Activated CD8-positive, alpha-beta T cell treated with anti-CD3 and anti-CD28 coated beads for 36 hours (primary cell): Measurements from ENCODE around the gene CCDC116. TPM values are rescaled to one million over a fixed set of nuclear protein-coding genes. Genes with fewer than 3 reads are reported as not detected.
"Not testable (repeated sequence)": the region's sequence is repeated elsewhere in the genome, so short reads cannot be mapped to it uniquely, and the experiment has no call there.

Experiments used
- ATAC-seq: fragments of 200-7000 bp; cut with Tn5 transposase; one replicate; pipeline ENCODE4 v1.10.0; 2021; ENCODE audit warnings: mild to moderate bottlenecking, moderate library complexity
- CTCF ChIA-PET: fragments of 350-600 bp; sonication (Branson Sonifier 250); formaldehyde crosslinking; loops from one replicate; lab custom pipeline; 2021; ENCODE audit warnings: antibody characterized with exemption; lab: Charles Lee
- POLR2A ChIA-PET: fragments of 350-600 bp; sonication (Branson Sonifier 250); formaldehyde crosslinking; loops from one replicate; lab custom pipeline; 2021; ENCODE audit warnings: antibody characterized with exemption; lab: Charles Lee
- DNase-seq: peaks from one replicate; pipeline ENCODE4 v3.0.0-alpha.2; 2020
- H3K27ac Mint-ChIP-seq: one replicate; pipeline ENCODE4 v1.8.0; 2021; ENCODE audit warnings: mild to moderate bottlenecking, mixed read lengths
- H3K27me3 Mint-ChIP-seq: one replicate; pipeline ENCODE4 v1.8.0; 2021; ENCODE audit warnings: mixed read lengths
- H3K36me3 Mint-ChIP-seq: one replicate; pipeline ENCODE4 v1.8.0; 2021; ENCODE audit warnings: low read depth, mixed read lengths
- H3K4me1 Mint-ChIP-seq: one replicate; pipeline ENCODE4 v1.8.0; 2021; ENCODE audit warnings: low read depth, mixed read lengths
- H3K4me3 Mint-ChIP-seq: one replicate; pipeline ENCODE4 v1.8.0; 2021; ENCODE audit warnings: mild to moderate bottlenecking, moderate library complexity, mixed read lengths
- H3K9me3 Mint-ChIP-seq: one replicate; pipeline ENCODE4 v1.8.0; 2021; ENCODE audit warnings: mixed read lengths
- intact Hi-C: fragments of 100-400 bp; cut with micrococcal nuclease; formaldehyde crosslinking; loops from one replicate; pipeline ENCODE4 v1.10.0; 2022
- total RNA-seq, 2 experiments: library from RNA; stranded (reverse); gene quantifications; one replicate each; pipeline ENCODE4 v1.2.3, GENCODE V29; 2021
- TF ChIP-seq, protein P1 (sequence below): fragments of 200-600 bp; IDR thresholded peaks from one replicate; pipeline ENCODE4 v1.8.0; 2022; ENCODE audit warnings: antibody characterized with exemption, mild to moderate bottlenecking

Gene CCDC116
- total RNA-seq, 2 experiments from 2014 or later, result 0.45 TPM; not detected in 1

DNA sequence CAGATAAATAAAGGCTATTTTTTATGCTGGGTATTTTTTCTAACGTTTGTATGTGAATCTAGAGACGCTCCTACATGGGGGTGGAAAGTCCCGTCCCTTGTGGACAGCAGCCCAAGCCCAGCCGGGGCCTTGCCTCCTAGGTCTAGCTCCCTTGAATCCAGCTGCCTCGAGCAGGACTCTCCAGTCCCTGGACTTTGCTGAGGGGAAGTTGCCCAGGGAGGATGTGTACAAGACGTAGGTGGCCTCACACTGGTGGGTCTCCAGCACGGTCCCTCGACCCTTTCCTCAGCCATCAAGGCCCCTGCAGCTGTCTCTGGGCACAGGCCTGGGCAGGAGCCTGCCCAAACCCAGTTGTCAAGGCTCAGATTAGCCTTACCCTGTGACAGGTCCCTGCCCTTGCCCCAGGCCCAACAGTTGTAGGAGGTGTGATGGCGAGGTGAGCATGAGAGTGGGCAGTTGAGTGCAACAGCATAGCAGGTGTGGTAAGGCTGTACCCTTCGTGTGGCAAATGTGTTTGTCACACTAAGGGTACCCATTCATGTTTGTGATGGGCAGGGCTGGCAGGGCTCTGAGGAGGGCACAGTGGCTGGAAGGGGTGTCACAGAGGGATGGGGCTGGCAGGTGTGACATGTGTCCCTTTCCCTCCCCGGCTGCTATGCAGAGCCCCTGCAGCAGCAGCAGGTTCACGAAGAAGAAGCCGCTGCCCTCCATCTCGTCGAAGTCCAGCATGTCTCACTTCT, 3.4 kb downstream of the CCDC116 start:
- intact Hi-C loops, result no loop called here
- DNase-seq (no peak), ATAC-seq (no peak)
- TF ChIP-seq, protein P1, sequence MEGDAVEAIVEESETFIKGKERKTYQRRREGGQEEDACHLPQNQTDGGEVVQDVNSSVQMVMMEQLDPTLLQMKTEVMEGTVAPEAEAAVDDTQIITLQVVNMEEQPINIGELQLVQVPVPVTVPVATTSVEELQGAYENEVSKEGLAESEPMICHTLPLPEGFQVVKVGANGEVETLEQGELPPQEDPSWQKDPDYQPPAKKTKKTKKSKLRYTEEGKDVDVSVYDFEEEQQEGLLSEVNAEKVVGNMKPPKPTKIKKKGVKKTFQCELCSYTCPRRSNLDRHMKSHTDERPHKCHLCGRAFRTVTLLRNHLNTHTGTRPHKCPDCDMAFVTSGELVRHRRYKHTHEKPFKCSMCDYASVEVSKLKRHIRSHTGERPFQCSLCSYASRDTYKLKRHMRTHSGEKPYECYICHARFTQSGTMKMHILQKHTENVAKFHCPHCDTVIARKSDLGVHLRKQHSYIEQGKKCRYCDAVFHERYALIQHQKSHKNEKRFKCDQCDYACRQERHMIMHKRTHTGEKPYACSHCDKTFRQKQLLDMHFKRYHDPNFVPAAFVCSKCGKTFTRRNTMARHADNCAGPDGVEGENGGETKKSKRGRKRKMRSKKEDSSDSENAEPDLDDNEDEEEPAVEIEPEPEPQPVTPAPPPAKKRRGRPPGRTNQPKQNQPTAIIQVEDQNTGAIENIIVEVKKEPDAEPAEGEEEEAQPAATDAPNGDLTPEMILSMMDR, result no peak
- H3K27ac Mint-ChIP-seq, result no peak overlapping the region
- H3K9me3 Mint-ChIP-seq, result no peaks in the 10 kb centered on the region
- no peaks in the 10 kb centered on the region for H3K36me3 Mint-ChIP-seq
- H3K27me3 Mint-ChIP-seq, result no peaks in the 10 kb centered on the region
- ChIA-PET CTCF (interaction anchor here (0.9 to 1.2 kb wide), 2 partner anchors 9 to 11 kb away, joined by 3 to 5 read pairs; no protein-coding TSS in a partner anchor), POLR2A (interaction anchor here (0.9 to 1.1 kb wide), 2 partner anchors 9 to 11 kb away, joined by 3 to 4 read pairs; no protein-coding TSS in a partner anchor)
- peaks cover 10% of the 10 kb centered on the region for H3K4me1 Mint-ChIP-seq
- no peak overlapping the region for H3K4me3 Mint-ChIP-seq

DNA sequence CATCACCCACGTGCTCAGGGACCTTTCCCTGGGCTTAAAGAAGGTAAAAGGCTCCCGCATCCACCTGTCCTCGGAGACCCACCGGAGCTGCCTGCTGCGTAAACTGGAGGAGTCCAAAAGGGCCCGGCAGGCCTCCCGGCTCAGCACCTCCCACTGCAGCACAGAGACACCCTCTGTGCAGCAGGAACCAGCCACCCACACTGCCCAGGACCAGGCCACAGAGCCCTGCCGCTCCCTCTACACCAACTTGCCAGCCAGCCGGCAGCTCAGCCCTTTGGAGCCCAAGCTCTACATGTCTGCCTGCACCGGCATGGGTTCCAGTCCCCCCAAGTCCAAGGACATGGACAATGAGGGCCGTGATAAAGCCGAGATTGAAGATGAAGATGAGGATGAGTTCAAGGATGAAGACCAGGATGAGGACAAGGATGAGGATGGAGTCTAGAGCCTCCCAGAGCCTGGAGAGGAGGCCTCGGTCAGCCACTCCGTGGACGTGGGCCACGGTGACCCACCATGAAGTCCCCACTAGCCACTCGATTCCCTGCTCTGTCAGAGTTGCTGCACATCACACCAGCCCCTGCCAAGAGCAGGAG, 4.2 kb downstream of the CCDC116 start:
- DNase-seq (no peak), ATAC-seq (no peak)
- Mint-ChIP-seq H3K4me1 (peaks cover 10% of the 10 kb centered on the region), H3K4me3 (no peak overlapping the region), H3K9me3 (no peaks in the 10 kb centered on the region), H3K27ac (no peak overlapping the region), H3K36me3 (no peaks in the 10 kb centered on the region), H3K27me3 (no peaks in the 10 kb centered on the region)
- ChIA-PET CTCF (interaction anchor here (1.4 kb wide), 1 partner anchor 10 kb away, joined by 11 read pairs; no protein-coding TSS in a partner anchor), POLR2A (interaction anchor here (1.1 kb wide), 1 partner anchor 9 kb away, joined by 4 read pairs; no protein-coding TSS in a partner anchor)
- intact Hi-C loops, result no loop called here
- TF ChIP-seq, protein P1, result no peak

DNA sequence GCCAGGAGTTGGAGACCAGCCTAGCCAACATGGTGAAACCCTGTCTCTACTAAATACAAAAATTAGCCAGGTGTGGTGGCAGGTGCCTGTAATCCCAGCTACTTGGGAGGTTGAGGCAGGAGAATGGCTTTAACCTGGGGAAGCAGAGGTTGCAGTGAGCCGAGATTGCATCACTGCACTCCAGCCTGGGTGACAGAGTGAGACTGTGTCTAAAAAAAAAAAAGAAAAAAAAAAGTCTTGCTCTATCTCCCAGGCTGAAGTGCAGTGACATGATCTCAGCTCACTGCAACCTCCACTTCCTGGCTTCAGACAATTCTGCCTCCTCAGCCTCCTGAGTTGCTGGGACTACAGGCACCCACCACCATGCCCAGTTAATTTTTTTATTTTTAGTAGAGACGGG, 4.9 kb downstream of the CCDC116 start:
- POLR2A ChIA-PET, ATAC-seq, H3K27ac Mint-ChIP-seq, H3K9me3 Mint-ChIP-seq, H3K36me3 Mint-ChIP-seq, H3K4me3 Mint-ChIP-seq, intact Hi-C loops, H3K27me3 Mint-ChIP-seq, DNase-seq, H3K4me1 Mint-ChIP-seq: not testable (repeated sequence)
- CTCF ChIA-PET, result interaction anchor here (1.4 kb wide), 1 partner anchor 9 kb away, joined by 11 read pairs; no protein-coding TSS in a partner anchor

- DNase-seq (no peak), ATAC-seq (no peak)
- Mint-ChIP-seq H3K4me3 (no peak overlapping the region), H3K27me3 (no peaks in the 10 kb centered on the region), H3K4me1 (peaks cover 17% of the 10 kb centered on the region), H3K36me3 (peaks cover 12% of the 10 kb centered on the region), H3K9me3 (no peaks in the 10 kb centered on the region), H3K27ac (no peak overlapping the region)
- intact Hi-C loops, result no loop called here
- POLR2A ChIA-PET, result interaction anchor here (1.5 kb wide), 1 partner anchor 10 kb away, joined by 3 read pairs; no protein-coding TSS in a partner anchor
- TF ChIP-seq, protein P1, result no peak
- CTCF ChIA-PET, result interaction anchor here (1.1 kb wide), 2 partner anchors 8 to 9 kb away, joined by 3 to 8 read pairs; partner anchors contain the start of gene YDJC
These were observed 6.8 kb downstream of the CCDC116 start for GRCh38 chr22:21639359-21639758.

- peaks cover 14% of the 10 kb centered on the region for H3K36me3 Mint-ChIP-seq
- TF ChIP-seq, protein P1, result no peak
- DNase-seq (no peak), ATAC-seq (no peak)
- H3K27ac Mint-ChIP-seq, result no peak overlapping the region
- H3K9me3 Mint-ChIP-seq, result no peaks in the 10 kb centered on the region
- ChIA-PET CTCF (interaction anchor here (1.4 to 3.7 kb wide), 4 partner anchors 10 to 312 kb away, joined by 3 to 78 read pairs (median 16); partner anchors contain the start of genes CCDC116, PPM1F and YDJC), POLR2A (interaction anchor here (0.9 to 4.1 kb wide), 5 partner anchors 12 to 61 kb away, joined by 3 to 98 read pairs (median 11); partner anchors contain the start of genes CCDC116 and YDJC)
- intact Hi-C loops, result no loop called here
- H3K4me3 Mint-ChIP-seq, result peak overlapping the region; percentile 89
- H3K4me1 Mint-ChIP-seq, result peaks cover 17% of the 10 kb centered on the region
- H3K27me3 Mint-ChIP-seq, result no peaks in the 10 kb centered on the region
These were observed 8.2 kb downstream of the CCDC116 start for GRCh38 chr22:21640810-21641209.
